AG04449 (cell line): ENCODE results near the gene RGP1.

ENCODE experiments used
- CTCF ChIA-PET: fragments of 350-600 bp; formaldehyde crosslinking; extraction: SDS; loops from one replicate; lab custom pipeline; 2021; ENCODE audit warnings: antibody characterized with exemption; lab: Yijun Ruan, JAX
- POLR2A ChIA-PET: fragments of 400-600, 350-600 bp; formaldehyde crosslinking; extraction: SDS; loops from one replicate; lab custom pipeline; 2020; ENCODE audit warnings: antibody characterized with exemption, inconsistent platforms; lab: Yijun Ruan, JAX
- DNase-seq: peaks from one replicate; pipeline ENCODE4 v3.0.0-alpha.2; 2010; ENCODE audit warnings: low read depth, low spot score
- H3K4me3 ChIP-seq: 2 replicates; pipeline ENCODE4 v1.5.1; 2011; ENCODE audit warnings: low read depth, mild to moderate bottlenecking, control low read depth, low read length
- CTCF ChIP-seq: IDR thresholded peaks from one replicate; pipeline ENCODE4 v1.5.1; 2011; ENCODE audit warnings: mild to moderate bottlenecking, moderate library complexity, low read length, control low read depth, inconsistent platforms; ENCODE audit not compliant: insufficient read depth; ENCODE audit errors: missing control alignments

Gene RGP1

GRCh38 chr9:35716230-35716629 lies 32.9 kb upstream of the RGP1 start:
- POLR2A ChIA-PET: interaction anchor here (0.6 to 4.7 kb wide), 3 partner anchors 9 to 28 kb away, joined by 3 to 36 read pairs (median 3); no protein-coding TSS in a partner anchor
- H3K4me3 ChIP-seq: no peak overlapping the region
- CTCF ChIA-PET: interaction anchor here (1.7 to 34.3 kb wide), 3 partner anchors 2 to 58 kb away, joined by 5 to 816 read pairs (median 816); partner anchors contain the start of genes CCDC107, CREB3, RMRP and TLN1
- DNase-seq: no peak
- no peak for TF ChIP-seq CTCF

DNA sequence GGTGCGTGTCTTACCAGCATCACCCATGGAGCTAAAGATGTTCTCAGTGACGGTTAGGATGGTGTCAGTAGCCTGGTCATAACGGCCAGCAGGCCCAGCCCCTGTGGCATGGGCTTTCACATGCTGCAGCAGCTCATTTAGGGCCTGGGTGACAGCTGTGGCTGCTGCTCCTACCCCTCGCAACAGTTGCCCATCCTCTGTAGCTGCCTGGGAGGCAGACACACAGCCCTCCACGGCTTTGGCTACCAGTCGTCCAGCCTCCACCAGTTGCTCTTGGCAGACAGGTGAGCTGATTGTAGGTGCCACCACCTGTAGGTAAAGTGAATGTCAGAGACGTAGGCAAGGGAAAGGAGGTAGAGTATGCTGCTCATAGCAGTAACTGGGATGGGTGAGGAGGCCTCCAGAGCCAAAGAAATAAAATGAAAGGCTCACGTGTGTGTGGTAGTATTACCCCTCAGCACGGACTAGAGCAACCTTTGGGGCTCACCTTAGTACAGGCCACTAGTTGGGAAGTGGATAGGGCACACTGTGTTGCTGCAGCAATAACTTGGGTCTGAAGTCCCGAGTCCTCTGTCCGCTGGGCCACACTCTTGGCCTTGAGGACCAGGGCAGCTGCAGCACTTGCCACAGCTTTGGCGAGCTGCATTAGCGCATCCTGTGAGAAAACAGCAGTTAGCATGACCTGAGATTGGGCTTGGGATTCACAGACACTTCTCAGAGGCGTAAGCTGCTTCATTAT lies 31.8 kb upstream of the RGP1 start:
- DNase-seq: no peak
- POLR2A ChIA-PET: interaction anchor here (1.1 to 4.7 kb wide), 3 partner anchors 10 to 14 kb away, joined by 4 to 36 read pairs (median 4); no protein-coding TSS in a partner anchor
- no peak overlapping the region for H3K4me3 ChIP-seq
- no peak for TF ChIP-seq CTCF
- CTCF ChIA-PET: interaction anchor here (1.7 to 34.3 kb wide), 3 partner anchors 1 to 59 kb away, joined by 5 to 816 read pairs (median 816); partner anchors contain the start of genes CCDC107, CREB3, RMRP and TLN1

DNA sequence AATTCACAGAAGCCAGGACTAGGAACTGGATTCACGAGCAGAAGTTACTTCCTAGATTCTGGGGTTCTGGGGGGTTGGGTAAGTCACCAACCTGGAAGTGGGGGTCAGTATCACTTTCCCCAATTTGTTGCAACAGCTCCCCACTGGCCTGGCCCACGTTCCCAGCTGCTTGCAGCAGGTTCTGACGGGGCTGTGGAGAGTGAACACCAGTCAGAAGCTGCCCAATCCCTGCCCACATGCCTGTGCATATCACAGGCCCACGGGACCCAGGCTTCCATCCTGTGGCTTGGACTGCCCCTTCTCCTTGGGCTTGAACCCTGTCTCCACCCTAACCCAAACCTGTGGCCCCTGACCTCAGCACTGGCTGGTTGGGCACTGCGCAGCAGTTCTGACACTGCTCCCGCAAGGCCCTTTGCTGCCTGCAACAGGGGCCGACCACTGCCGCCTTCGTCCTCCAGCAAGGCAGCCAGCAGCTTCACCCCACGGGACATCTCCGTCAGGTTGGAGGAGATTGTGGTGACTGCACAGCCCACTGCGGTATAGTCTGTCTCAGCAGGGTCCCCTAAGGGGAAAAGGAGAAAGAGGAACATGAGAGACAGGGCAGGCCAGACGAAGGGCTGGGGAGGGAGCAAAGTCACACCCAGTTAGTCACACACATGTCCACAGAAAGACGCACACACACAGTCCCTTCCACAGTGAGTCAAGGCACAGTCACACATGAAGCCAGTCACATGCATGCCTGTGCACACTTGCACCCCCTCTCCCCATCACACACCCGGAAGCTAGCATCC lies 30.2 kb upstream of the RGP1 start:
- H3K4me3 ChIP-seq: no peak overlapping the region
- ChIA-PET POLR2A (interaction anchor here (1.0 to 4.7 kb wide), 4 partner anchors 8 to 30 kb away, joined by 4 to 36 read pairs (median 5); partner anchors contain the start of gene TPM2), CTCF (interaction anchor here (31.2 to 34.3 kb wide), 2 partner anchors 1 to 16 kb away, joined by 816 read pairs; partner anchors contain the start of genes CREB3, TLN1 and TPM2)
- DNase-seq: no peak
- TF ChIP-seq CTCF: no peak

GRCh38 chr9:35719546-35719945 lies 29.5 kb upstream of the RGP1 start:
- H3K4me3 ChIP-seq: no peak overlapping the region
- CTCF ChIA-PET: interaction anchor here (31.2 to 34.3 kb wide), 2 partner anchors 2 to 17 kb away, joined by 816 read pairs; partner anchors contain the start of genes CREB3, TLN1 and TPM2
- no peak for DNase-seq
- POLR2A ChIA-PET: interaction anchor here (1.5 kb wide), 1 partner anchor 9 kb away, joined by 5 read pairs; no protein-coding TSS in a partner anchor
- no peak for TF ChIP-seq CTCF

- no peak overlapping the region for H3K4me3 ChIP-seq
- POLR2A ChIA-PET: interaction anchor here (0.7 kb wide), 1 partner anchor 11 kb away, joined by 3 read pairs; no protein-coding TSS in a partner anchor
- CTCF ChIA-PET: interaction anchor here (31.2 kb wide), 1 partner anchor 21 kb away, joined by 816 read pairs; the partner anchor contains the start of gene TPM2
- TF ChIP-seq CTCF: no peak
- DNase-seq: no peak
Observed at GRCh38 chr9:35723426-35723825, 25.7 kb upstream of the RGP1 start.
